Stomach (tissue), 4 donors: ENCODE measurements around the gene SYCE3.

Experiments used
- EP300 ChIP-seq: sonication (generic); formaldehyde crosslinking; IDR thresholded peaks from one replicate; pipeline ENCODE4 v1.6.1; 2017; ENCODE audit warnings: antibody characterized with exemption
- POLR2A ChIP-seq, 4 donors: fragments of 450-650 bp; IDR thresholded peaks; one replicate each; pipeline ENCODE4 v1.6.1; 2016; ENCODE audit warnings: antibody characterized with exemption in 4 of 4, control low read depth in 2 of 4, mild to moderate bottlenecking in 1 of 4, moderate library complexity in 1 of 4
- POLR2AphosphoS5 ChIP-seq, 3 donors: sonication (generic); formaldehyde crosslinking; IDR thresholded peaks; one replicate each; pipeline ENCODE4 v1.6.1; 2016; ENCODE audit warnings: antibody characterized with exemption in 3 of 3
- TF ChIP-seq, protein P1 (sequence below), 7 experiments: fragments of 450-650 bp in 4 of 7; fragments of 200-600 bp in 3 of 7; sonication (generic) in 3 of 7; IDR thresholded peaks; one replicate each; pipeline ENCODE4 v1.5.1; 2016 to 2019; ENCODE audit warnings: antibody characterized with exemption in 7 of 7, control low read depth in 2 of 7, mild to moderate bottlenecking in 1 of 7

DNA sequence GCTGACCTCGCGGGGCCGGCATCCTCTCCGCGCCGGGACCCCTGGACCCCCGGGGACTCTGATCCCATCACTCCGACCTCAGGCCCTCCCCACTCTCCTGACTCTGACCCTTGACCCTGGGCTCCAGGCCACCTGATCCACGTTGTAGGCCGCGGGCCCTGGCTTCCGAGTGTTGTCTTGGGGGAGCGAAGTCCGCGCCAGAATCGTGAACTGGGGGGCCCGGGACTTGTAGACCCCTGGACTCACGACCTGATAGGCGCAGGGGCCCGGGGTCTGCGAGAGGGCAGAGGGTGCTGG lies 32.2 kb downstream of the SYCE3 start:
- TF ChIP-seq, protein P1, sequence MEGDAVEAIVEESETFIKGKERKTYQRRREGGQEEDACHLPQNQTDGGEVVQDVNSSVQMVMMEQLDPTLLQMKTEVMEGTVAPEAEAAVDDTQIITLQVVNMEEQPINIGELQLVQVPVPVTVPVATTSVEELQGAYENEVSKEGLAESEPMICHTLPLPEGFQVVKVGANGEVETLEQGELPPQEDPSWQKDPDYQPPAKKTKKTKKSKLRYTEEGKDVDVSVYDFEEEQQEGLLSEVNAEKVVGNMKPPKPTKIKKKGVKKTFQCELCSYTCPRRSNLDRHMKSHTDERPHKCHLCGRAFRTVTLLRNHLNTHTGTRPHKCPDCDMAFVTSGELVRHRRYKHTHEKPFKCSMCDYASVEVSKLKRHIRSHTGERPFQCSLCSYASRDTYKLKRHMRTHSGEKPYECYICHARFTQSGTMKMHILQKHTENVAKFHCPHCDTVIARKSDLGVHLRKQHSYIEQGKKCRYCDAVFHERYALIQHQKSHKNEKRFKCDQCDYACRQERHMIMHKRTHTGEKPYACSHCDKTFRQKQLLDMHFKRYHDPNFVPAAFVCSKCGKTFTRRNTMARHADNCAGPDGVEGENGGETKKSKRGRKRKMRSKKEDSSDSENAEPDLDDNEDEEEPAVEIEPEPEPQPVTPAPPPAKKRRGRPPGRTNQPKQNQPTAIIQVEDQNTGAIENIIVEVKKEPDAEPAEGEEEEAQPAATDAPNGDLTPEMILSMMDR (IDR thresholded peaks at IDR 0.05), result no peak
- TF ChIP-seq POLR2AphosphoS5 (IDR thresholded peaks at IDR 0.05), result no peak
- TF ChIP-seq POLR2A (IDR thresholded peaks at IDR 0.05), result no peak
- TF ChIP-seq EP300, result no peak
